IMR-90 (cell line): ENCODE results near the gene TASOR. TPM values are rescaled to one million over a fixed set of nuclear protein-coding genes. Genes with fewer than 3 reads are reported as not detected.

Experiments
- ATAC-seq: fragments of 200-7000 bp; cut with Tn5 transposase; 2 replicates; pipeline ENCODE4 v1.9.1; 2020; ENCODE audit warnings: low read depth, mild to moderate bottlenecking, moderate library complexity
- BruUV-seq: library from RNA; stranded (reverse); fragments of 400-500 nt; replicated peaks from 2 replicates; lab custom pipeline; 2021; lab: Mats Ljungman, UMichigan
- CTCF ChIA-PET: fragments of 300-600 bp; formaldehyde crosslinking; extraction: SDS; loops from one replicate; lab custom pipeline; 2021; ENCODE audit warnings: antibody characterized with exemption; lab: Yijun Ruan, JAX
- POLR2A ChIA-PET: fragments of 300-600 bp; sonication (Branson Sonifier 250); formaldehyde crosslinking; loops from one replicate; lab custom pipeline; 2022; ENCODE audit warnings: antibody characterized with exemption; ENCODE audit not compliant: unreplicated experiment; lab: Charles Lee
- DNase-seq: peaks from one replicate; pipeline ENCODE4 v3.0.0; 2013
- H2AFZ ChIP-seq: replicated peaks from 2 replicates; pipeline ENCODE3; 2013; ENCODE audit warnings: low read length, mild to moderate bottlenecking; ENCODE audit not compliant: poor library complexity
- H2AK5ac ChIP-seq: 2 replicates; pipeline ENCODE4 v1.6.1; 2013; ENCODE audit warnings: low read depth, low read length, inconsistent platforms
- H2AK9ac ChIP-seq: replicated peaks from 2 replicates; pipeline ENCODE3; 2013; ENCODE audit warnings: mild to moderate bottlenecking, low read depth, low read length, moderate library complexity; ENCODE audit not compliant: poor library complexity
- H2BK120ac ChIP-seq: 2 replicates; pipeline ENCODE4 v1.6.1; 2013; ENCODE audit warnings: low read depth, low read length, inconsistent platforms
- H2BK15ac ChIP-seq: 3 replicates; pipeline ENCODE4 v1.6.1; 2013; ENCODE audit warnings: low read depth, low read length, inconsistent platforms
- H2BK20ac ChIP-seq: 2 replicates; pipeline ENCODE4 v1.6.1; 2013; ENCODE audit warnings: low read depth, mild to moderate bottlenecking, inconsistent platforms, low read length, moderate library complexity
- H2BK5ac ChIP-seq: 2 replicates; pipeline ENCODE4 v1.6.1; 2013; ENCODE audit warnings: mild to moderate bottlenecking, low read depth, low read length, inconsistent platforms; ENCODE audit not compliant: poor library complexity, severe bottlenecking
- H3K14ac ChIP-seq: replicated peaks from 2 replicates; pipeline ENCODE4 v1.6.1; 2013; ENCODE audit warnings: low read depth, low read length, inconsistent platforms
- H3K18ac ChIP-seq: 2 replicates; pipeline ENCODE4 v1.6.1; 2013; ENCODE audit warnings: low read depth, low read length, control low read depth
- H3K23ac ChIP-seq: 2 replicates; pipeline ENCODE4 v1.6.1; 2013; ENCODE audit warnings: low read depth, low read length, inconsistent platforms
- H3K27ac ChIP-seq: 2 replicates; pipeline ENCODE4 v1.5.1; 2013; ENCODE audit warnings: mild to moderate bottlenecking, control low read depth, low read length; ENCODE audit not compliant: insufficient read depth
- H3K27me3 ChIP-seq: 2 replicates; pipeline ENCODE4 v1.6.1; 2013; ENCODE audit warnings: low read length; ENCODE audit not compliant: control insufficient read depth, insufficient read depth
- H3K36me3 ChIP-seq: 2 replicates; pipeline ENCODE4 v1.6.1; 2013; ENCODE audit warnings: low read length, mixed read lengths; ENCODE audit not compliant: control insufficient read depth, insufficient read depth
- H3K4ac ChIP-seq: 2 replicates; pipeline ENCODE4 v1.6.1; 2013; ENCODE audit warnings: low read depth, low read length, inconsistent platforms
- H3K4me1 ChIP-seq: 2 replicates; pipeline ENCODE4 v1.6.1; 2013; ENCODE audit warnings: low read length, mixed read lengths; ENCODE audit not compliant: control insufficient read depth, insufficient read depth
- H3K4me2 ChIP-seq: 2 replicates; pipeline ENCODE4 v1.6.1; 2013; ENCODE audit warnings: low read depth, mild to moderate bottlenecking, control low read depth, low read length, moderate library complexity
- H3K4me3 ChIP-seq: 2 replicates; pipeline ENCODE4 v1.5.1; 2013; ENCODE audit warnings: low read depth, mild to moderate bottlenecking, control low read depth, low read length, moderate library complexity; ENCODE audit not compliant: insufficient read depth
- H3K56ac ChIP-seq: 2 replicates; pipeline ENCODE4 v1.6.1; 2013; ENCODE audit warnings: low read length, inconsistent platforms; ENCODE audit not compliant: insufficient read depth; ENCODE audit errors: extremely low read depth
- H3K79me1 ChIP-seq, 2 experiments: 2 replicates each; pipeline ENCODE4 v1.6.1; 2013; ENCODE audit warnings: low read length in 2 of 2, inconsistent platforms in 1 of 2, low read depth in 1 of 2
- H3K9ac ChIP-seq: 2 replicates; pipeline ENCODE4 v1.6.1; 2013; ENCODE audit warnings: low read depth, low read length, control low read depth
- H3K9me1 ChIP-seq: 2 replicates; pipeline ENCODE4 v1.6.1; 2013; ENCODE audit warnings: low read length, inconsistent platforms; ENCODE audit not compliant: insufficient read depth
- H3K9me3 ChIP-seq: 2 replicates; pipeline ENCODE4 v1.6.1; 2013; ENCODE audit warnings: low read length; ENCODE audit not compliant: control insufficient read depth, insufficient read depth
- H4K20me1 ChIP-seq: 2 replicates; pipeline ENCODE4 v1.6.1; 2013; ENCODE audit warnings: low read length, inconsistent platforms; ENCODE audit not compliant: insufficient read depth
- H4K5ac ChIP-seq: 2 replicates; pipeline ENCODE4 v1.6.1; 2013; ENCODE audit warnings: mild to moderate bottlenecking, low read depth, low read length, control low read depth
- H4K8ac ChIP-seq, 2 experiments: 2 replicates each; pipeline ENCODE4 v1.6.1; 2013; ENCODE audit warnings: low read depth in 2 of 2, low read length in 2 of 2, control low read depth in 1 of 2, inconsistent platforms in 1 of 2
- H4K91ac ChIP-seq: 2 replicates; pipeline ENCODE4 v1.6.1; 2013; ENCODE audit warnings: low read depth, low read length, inconsistent platforms; ENCODE audit not compliant: insufficient read depth
- CEBPB ChIP-seq: IDR thresholded peaks from 2 replicates; pipeline ENCODE4 v1.6.1; 2012; ENCODE audit warnings: low read depth, low read length, improper control_type of control experiment
- CHD1 ChIP-seq: IDR thresholded peaks from 2 replicates; pipeline ENCODE4 v1.6.1; 2012; ENCODE audit warnings: low read depth, low read length, improper control_type of control experiment
- MAFK ChIP-seq: IDR thresholded peaks from 2 replicates; pipeline ENCODE4 v1.6.1; 2012; ENCODE audit warnings: low read depth, low read length, improper control_type of control experiment
- POLR2A ChIP-seq: IDR thresholded peaks from 2 replicates; pipeline ENCODE4 v1.6.1; 2012; ENCODE audit warnings: mild to moderate bottlenecking, low read depth, low read length
- WGBS, 2 experiments: methylation state at CpG; one replicate each; pipeline versions ENCODE4 v1.1.5 to v1.1.7; 2013; ENCODE audit warnings: missing lambda C conversion rate in 2 of 2; ENCODE audit not compliant: insufficient read length in 1 of 2; ENCODE audit errors: extremely low coverage in 2 of 2; 5-methylcytosine and 5-hydroxymethylcytosine counted together
- dilution Hi-C: fragments of 300-500 bp; cut with HindIII; formaldehyde crosslinking; loops from one replicate; pipeline ENCODE4 v1.14.3; 2018; ENCODE audit warnings: low sequenced_read_pairs; ENCODE audit not compliant: unreplicated experiment
- in situ Hi-C: fragments of 300-500 bp; cut with MboI; formaldehyde crosslinking; loops from 3 replicates; pipeline ENCODE4 v1.14.3; 2019; ENCODE audit warnings: low sequenced_read_pairs, inconsistent platforms, mixed read lengths
- intact Hi-C: fragments of 100-400 bp; cut with micrococcal nuclease; formaldehyde crosslinking; loops from 2 replicates; pipeline ENCODE4 v1.10.0; 2022
- polyA plus RNA-seq, 3 experiments: library from polyadenylated mRNA; depleted of rRNA; stranded (reverse); fragments of >200 nt; gene quantifications; 2 replicates each; pipeline ENCODE4 v1.2.3, GENCODE V29; 2012; ENCODE audit warnings: low replicate concordance in 1 of 3
- total RNA-seq: library from RNA; depleted of rRNA; stranded (reverse); fragments of >200 nt; gene quantifications from 2 replicates; pipeline ENCODE4 v1.2.3, GENCODE V29; 2012
- TF ChIP-seq, protein P1 (sequence below): fragments of 150-350 bp; IDR thresholded peaks from 2 replicates; pipeline ENCODE4 v1.6.1; 2016; ENCODE audit warnings: low read depth, mild to moderate bottlenecking, low read length, moderate library complexity, borderline replicate concordance

TASOR gene
- total and polyA plus RNA-seq, 2 of the 4 experiments (the other 2 are of a cell fraction), result 13.3 to 28.5 TPM

DNA sequence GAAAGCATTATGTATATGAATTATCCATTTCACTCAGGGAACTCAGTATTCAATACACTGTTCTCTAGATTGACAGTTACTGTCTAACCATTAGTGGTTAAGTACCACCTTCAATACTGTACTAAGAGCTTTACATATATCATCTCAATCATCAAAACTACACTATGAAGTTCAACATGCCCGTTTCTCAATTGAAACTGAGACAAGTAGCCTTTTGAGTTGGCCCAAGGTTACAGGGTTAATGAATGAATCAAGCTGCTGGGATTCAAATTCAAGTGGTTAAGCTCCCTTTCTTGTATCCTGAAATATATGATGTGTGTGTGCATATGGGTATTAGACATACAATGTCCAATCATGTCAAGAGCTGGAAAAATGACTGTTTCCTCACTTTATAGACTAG, 5.8 kb downstream of the TASOR start:
- no peak overlapping the region for H3K4ac ChIP-seq
- H3K18ac ChIP-seq, result no peak overlapping the region
- H3K14ac ChIP-seq, result no peak overlapping the region
- H3K4me2 ChIP-seq, result no peak overlapping the region
- DNase-seq (no peak), ATAC-seq (no peak)
- no peak overlapping the region for H3K9ac ChIP-seq
- BruUV-seq, result no TSS peak
- H2AK9ac ChIP-seq, result no peak overlapping the region
- H4K20me1 ChIP-seq, result no peaks in the 10 kb centered on the region
- no peak overlapping the region for H4K91ac ChIP-seq
- in situ Hi-C loops, result no loop called here
- no peaks in the 10 kb centered on the region for H3K4me1 ChIP-seq
- no peak overlapping the region for H3K27ac ChIP-seq
- CTCF ChIA-PET, result no interaction called here
- no peak overlapping the region for H2BK120ac ChIP-seq
- POLR2A ChIA-PET, result no interaction called here
- TF ChIP-seq CHD1 (no peak), MAFK (no peak), POLR2A (no peak), CEBPB (no peak)
- TF ChIP-seq, protein P1, sequence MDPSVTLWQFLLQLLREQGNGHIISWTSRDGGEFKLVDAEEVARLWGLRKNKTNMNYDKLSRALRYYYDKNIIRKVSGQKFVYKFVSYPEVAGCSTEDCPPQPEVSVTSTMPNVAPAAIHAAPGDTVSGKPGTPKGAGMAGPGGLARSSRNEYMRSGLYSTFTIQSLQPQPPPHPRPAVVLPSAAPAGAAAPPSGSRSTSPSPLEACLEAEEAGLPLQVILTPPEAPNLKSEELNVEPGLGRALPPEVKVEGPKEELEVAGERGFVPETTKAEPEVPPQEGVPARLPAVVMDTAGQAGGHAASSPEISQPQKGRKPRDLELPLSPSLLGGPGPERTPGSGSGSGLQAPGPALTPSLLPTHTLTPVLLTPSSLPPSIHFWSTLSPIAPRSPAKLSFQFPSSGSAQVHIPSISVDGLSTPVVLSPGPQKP, result no peak
- dilution Hi-C loops, result no loop called here
- H2BK15ac ChIP-seq, result no peak overlapping the region
- H4K8ac ChIP-seq, result no peak overlapping the region
- no CpG with 5 or more reads among the region's 1 CpG for WGBS, 2 experiments
- no peaks in the 10 kb centered on the region for H3K9me3 ChIP-seq
- no peaks in the 10 kb centered on the region for H3K9me1 ChIP-seq
- H3K56ac ChIP-seq, result no peak overlapping the region
- peaks cover 8% of the 10 kb centered on the region for H3K36me3 ChIP-seq
- H3K4me3 ChIP-seq, result no peak overlapping the region
- H4K5ac ChIP-seq, result no peak overlapping the region
- no peak overlapping the region for H2BK5ac ChIP-seq
- no peak overlapping the region for H2BK20ac ChIP-seq
- intact Hi-C loops, result no loop called here
- peaks cover 12 to 37% of the 10 kb centered on the region in 2 experiments for H3K79me1 ChIP-seq
- H3K23ac ChIP-seq, result no peak overlapping the region
- H2AK5ac ChIP-seq, result no peak overlapping the region
- no peaks in the 10 kb centered on the region for H3K27me3 ChIP-seq
- no peak overlapping the region for H2AFZ ChIP-seq
